ENCODE measurements around the gene CMYA5. TPM values are rescaled to one million over a fixed set of nuclear protein-coding genes. Genes with fewer than 3 reads are reported as not detected.

Gene CMYA5
- total RNA-seq, 2 experiments from 2014 or later: 0.13 to 0.21 TPM

GRCh38 chr5:79806741-79807140 is 117.1 kb downstream of the CMYA5 start:
- Histone ChIP-seq H3K4me2 (ENCODE audit: low read length) (no peak overlapping the region), H4K20me1 (ENCODE audit: insufficient read depth, low read length) (no peaks in the 10 kb centered on the region), H3K36me3 (ENCODE audit: insufficient read depth, low read length) (no peaks in the 10 kb centered on the region), H3K9me3 (ENCODE audit: low read length) (no peaks in the 10 kb centered on the region), H3K9me2 (ENCODE audit: insufficient read depth, low read length) (no peaks in the 10 kb centered on the region), H2AFZ (ENCODE audit: low read length) (peak overlapping the region; percentile 55), H3K27ac (ENCODE audit: low read depth, low read length, poor library complexity, severe bottlenecking) (no peak overlapping the region), H3K4me3 (ENCODE audit: low read depth, low read length, poor library complexity, severe bottlenecking) (no peak overlapping the region), H3K4me1 (ENCODE audit: insufficient read depth, low read length, poor library complexity, severe bottlenecking) (peaks cover 15% of the 10 kb centered on the region), H3K79me2 (ENCODE audit: insufficient read depth, low read depth, low read length) (no peaks in the 10 kb centered on the region)
- intact Hi-C loops (cut with micrococcal nuclease; ENCODE audit: unreplicated experiment): no loop called here
- ChIA-PET CTCF (ENCODE audit: unreplicated experiment) (no interaction called here), POLR2A (no interaction called here)
- DNase-seq (ENCODE audit: low spot score): no peak
- no TSS peak for BruUV-seq (replicated peaks)
- TF ChIP-seq CTCF (conservative IDR thresholded peaks at IDR 0.05; ENCODE audit: low read length) (no peak), EZH2phosphoT487 (IDR thresholded peaks at IDR 0.05; ENCODE audit: borderline replicate concordance, low read depth, low read length) (no peak)

GRCh38 chr5:79809743-79810142 is 120.1 kb downstream of the CMYA5 start:
- no peaks in the 10 kb centered on the region for H3K79me2 ChIP-seq (ENCODE audit: insufficient read depth, low read depth, low read length)
- TF ChIP-seq EZH2phosphoT487 (IDR thresholded peaks at IDR 0.05; ENCODE audit: borderline replicate concordance, low read depth, low read length) (no peak), CTCF (conservative IDR thresholded peaks at IDR 0.05; ENCODE audit: low read length) (no peak)
- no peaks in the 10 kb centered on the region for H4K20me1 ChIP-seq (ENCODE audit: insufficient read depth, low read length)
- no peak overlapping the region for H2AFZ ChIP-seq (ENCODE audit: low read length)
- H3K27ac ChIP-seq (ENCODE audit: low read depth, low read length, poor library complexity, severe bottlenecking): no peak overlapping the region
- no peaks in the 10 kb centered on the region for H3K4me1 ChIP-seq (ENCODE audit: insufficient read depth, low read length, poor library complexity, severe bottlenecking)
- BruUV-seq (replicated peaks): no TSS peak
- H3K4me2 ChIP-seq (ENCODE audit: low read length): no peak overlapping the region
- H3K36me3 ChIP-seq (ENCODE audit: insufficient read depth, low read length): no peaks in the 10 kb centered on the region
- H3K4me3 ChIP-seq (ENCODE audit: low read depth, low read length, poor library complexity, severe bottlenecking): no peak overlapping the region
- no peak for DNase-seq (ENCODE audit: low spot score)
- CTCF ChIA-PET (ENCODE audit: unreplicated experiment): no interaction called here
- H3K9me3 ChIP-seq (ENCODE audit: low read length): no peaks in the 10 kb centered on the region
- intact Hi-C loops (cut with micrococcal nuclease; ENCODE audit: unreplicated experiment): no loop called here
- POLR2A ChIA-PET: no interaction called here
- no peaks in the 10 kb centered on the region for H3K9me2 ChIP-seq (ENCODE audit: insufficient read depth, low read length)

GRCh38 chr5:79811081-79811480 is 121.4 kb downstream of the CMYA5 start:
- TF ChIP-seq CTCF (conservative IDR thresholded peaks at IDR 0.05; ENCODE audit: low read length) (no peak), EZH2phosphoT487 (IDR thresholded peaks at IDR 0.05; ENCODE audit: borderline replicate concordance, low read depth, low read length) (no peak)
- H3K79me2 ChIP-seq (ENCODE audit: insufficient read depth, low read depth, low read length): no peaks in the 10 kb centered on the region
- H3K36me3 ChIP-seq (ENCODE audit: insufficient read depth, low read length): no peaks in the 10 kb centered on the region
- H3K4me3 ChIP-seq (ENCODE audit: low read depth, low read length, poor library complexity, severe bottlenecking): no peak overlapping the region
- CTCF ChIA-PET (ENCODE audit: unreplicated experiment): no interaction called here
- DNase-seq (ENCODE audit: low spot score): no peak
- H3K27ac ChIP-seq (ENCODE audit: low read depth, low read length, poor library complexity, severe bottlenecking): no peak overlapping the region
- no peaks in the 10 kb centered on the region for H3K9me2 ChIP-seq (ENCODE audit: insufficient read depth, low read length)
- H4K20me1 ChIP-seq (ENCODE audit: insufficient read depth, low read length): no peaks in the 10 kb centered on the region
- POLR2A ChIA-PET: interaction anchor here (1.5 kb wide), 1 partner anchor 8 kb away, joined by 4 read pairs; no protein-coding TSS in a partner anchor
- H3K4me1 ChIP-seq (ENCODE audit: insufficient read depth, low read length, poor library complexity, severe bottlenecking): no peaks in the 10 kb centered on the region
- no TSS peak for BruUV-seq (replicated peaks)
- intact Hi-C loops (cut with micrococcal nuclease; ENCODE audit: unreplicated experiment): no loop called here
- no peak overlapping the region for H3K4me2 ChIP-seq (ENCODE audit: low read length)
- H3K9me3 ChIP-seq (ENCODE audit: low read length): no peaks in the 10 kb centered on the region
- no peak overlapping the region for H2AFZ ChIP-seq (ENCODE audit: low read length)
